GM18870 (cell line): ENCODE data around the gene ZNF292.
A peak's percentile ranks its signal among the peaks of the same experiment; 100 is the strongest.

Source experiments
- ATAC-seq: cut with Tn5 transposase; IDR thresholded peaks from one replicate; pipeline ENCODE4 v1.9.1; 2021; ENCODE audit warnings: moderate library complexity; ENCODE audit not compliant: unreplicated experiment

ZNF292 gene

DNA sequence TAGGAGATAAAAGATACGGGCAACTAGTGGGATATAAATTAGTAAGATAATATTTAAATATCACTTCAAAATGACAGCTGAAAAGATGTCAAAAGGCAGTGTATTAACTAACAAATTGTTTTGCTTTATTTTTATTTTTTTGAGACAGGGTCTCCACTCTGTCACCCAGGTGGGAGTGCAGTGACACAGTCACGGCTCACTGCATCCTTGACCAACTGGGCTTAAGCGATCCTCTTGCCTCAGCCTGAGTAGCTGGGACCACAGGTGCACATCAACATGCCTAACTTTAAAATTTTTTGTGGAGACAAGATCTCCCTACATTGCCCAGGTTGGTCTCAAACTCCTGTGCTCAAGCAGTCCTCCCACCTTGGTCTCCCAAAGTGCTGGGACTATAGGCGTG is 5.9 kb downstream of the ZNF292 start:
- ATAC-seq: no peak

DNA sequence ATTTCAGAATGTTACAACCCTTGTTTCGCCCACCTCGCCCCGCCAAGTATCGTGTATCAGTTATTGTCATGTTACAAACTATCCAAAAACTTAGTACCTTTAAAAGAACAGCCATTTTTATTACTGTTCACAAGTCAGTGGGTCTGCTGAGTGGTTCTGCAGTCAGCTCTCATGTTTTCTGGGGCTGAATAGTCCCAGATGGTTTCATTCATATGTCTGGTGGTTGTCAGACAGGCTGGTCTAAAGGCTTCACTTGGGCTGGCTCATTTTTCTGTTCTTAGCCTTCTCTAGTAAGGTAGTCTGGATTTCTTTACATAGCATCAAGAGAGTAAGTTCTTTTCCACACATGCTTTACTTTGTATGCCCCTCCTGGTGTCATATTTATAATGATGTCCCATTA is 8.6 kb downstream of the ZNF292 start:
- ATAC-seq: no peak

DNA sequence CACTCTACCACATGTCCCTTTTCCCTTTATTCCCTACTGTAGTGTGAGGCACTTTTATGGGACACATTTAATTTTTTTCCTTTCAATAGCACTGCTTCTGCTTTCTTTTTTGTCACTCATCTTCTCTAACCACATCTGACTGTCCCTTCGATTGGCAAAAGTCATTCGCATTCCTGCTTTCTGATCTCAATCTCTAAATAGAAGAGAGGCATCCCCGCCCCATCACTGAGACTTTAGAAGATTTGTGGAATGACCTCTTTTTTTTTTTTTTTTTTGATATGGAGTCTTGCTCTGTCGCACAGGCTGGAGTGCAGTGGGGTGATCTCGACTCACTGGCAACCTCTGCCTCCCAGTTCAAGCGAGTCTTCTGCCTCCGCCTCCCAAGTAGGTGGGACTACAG is 9.1 kb downstream of the ZNF292 start:
- no peak for ATAC-seq

DNA sequence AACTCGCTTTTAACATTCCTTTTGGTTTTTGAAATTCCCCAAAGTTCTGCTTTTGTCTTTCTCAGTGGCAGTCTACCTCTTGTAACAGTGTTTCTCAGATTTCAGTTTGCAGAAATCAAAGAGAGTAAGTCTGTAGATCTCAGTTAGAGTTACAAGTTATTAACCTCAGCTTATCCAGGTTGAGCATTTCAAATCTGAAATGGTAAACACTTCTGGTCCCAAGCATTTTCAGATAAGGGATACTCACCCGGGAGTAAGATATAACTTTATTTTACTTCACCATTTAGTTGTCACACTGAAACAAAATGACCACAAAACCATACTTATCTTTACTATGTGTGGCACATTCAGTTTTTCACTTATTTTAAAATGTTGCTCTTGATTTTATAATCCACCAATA is 9.8 kb downstream of the ZNF292 start:
- ATAC-seq: no peak

DNA sequence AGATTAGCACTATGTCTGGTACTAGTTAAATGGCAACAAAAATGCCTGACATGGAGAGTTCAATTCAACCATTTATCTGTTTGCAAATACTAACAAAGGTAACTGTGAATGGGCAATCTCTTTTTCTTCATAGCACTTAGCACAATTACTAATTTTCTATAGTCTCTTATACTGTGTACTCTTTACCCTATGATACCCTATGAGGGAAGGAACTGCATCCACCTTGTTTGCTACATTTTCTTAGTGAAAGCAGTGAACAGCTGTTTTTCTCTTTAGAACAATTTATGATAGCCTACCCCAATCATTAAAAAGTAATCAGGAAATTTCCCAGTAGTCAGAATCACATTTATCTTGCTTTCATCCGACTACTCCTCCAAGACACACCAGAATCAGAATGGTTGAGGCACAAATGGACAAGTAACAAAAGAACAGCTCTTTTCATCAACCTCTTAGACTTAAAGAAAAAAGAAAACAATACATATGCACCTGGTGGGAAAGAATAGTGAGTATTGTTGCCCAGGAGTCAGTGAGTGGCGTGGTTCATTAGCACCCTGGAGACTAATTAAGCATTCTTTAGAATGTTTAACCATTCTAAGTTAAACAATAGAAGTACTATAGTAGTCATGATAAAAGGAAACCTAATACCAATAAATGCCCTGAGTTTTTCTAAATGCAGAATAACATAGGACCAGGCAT is 16.7 kb downstream of the ZNF292 start:
- ATAC-seq: no peak

DNA sequence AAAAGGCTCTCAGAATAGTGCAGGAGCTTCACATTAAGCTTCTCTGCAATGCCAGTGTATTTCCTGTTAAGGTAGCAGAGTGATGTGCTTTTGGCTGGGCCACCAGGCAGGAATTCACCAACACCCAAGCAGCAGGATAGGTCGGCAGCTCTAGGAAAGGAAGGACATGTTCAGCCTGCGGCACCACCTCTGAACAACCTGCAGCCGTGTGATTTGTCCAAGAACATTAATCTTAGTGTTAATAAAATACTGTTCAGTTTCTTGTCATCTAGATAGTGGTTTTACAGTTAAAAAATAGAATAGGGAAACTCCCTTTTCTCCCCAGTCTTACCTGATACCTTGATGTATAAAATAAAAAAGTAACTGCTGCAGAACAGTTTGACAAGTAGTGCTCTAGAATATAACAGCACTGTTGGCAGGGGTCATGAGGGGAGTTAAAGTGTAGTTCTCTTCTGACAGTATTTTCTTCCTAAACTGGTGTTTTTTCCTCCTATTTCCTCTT is 18.8 kb downstream of the ZNF292 start:
- no peak for ATAC-seq

DNA sequence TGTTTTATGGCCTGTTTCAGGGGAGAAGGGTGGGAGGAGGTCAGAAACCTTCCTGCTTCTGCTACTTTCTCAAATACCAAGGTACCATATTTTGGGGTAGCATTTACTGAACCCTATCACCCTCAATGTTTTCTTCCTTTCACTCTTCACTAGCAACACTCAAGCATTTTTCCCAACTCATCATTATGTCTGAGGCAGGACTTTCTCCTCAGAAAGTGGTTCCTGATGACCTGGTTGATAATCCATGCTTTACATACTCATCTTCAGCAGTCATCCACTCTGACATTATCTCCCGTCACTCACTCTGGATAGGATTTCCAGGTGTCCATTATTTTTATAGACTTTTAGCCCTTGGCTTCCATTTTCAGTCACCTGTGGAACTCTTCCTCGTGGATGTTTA is 21.1 kb downstream of the ZNF292 start:
- ATAC-seq: no peak

DNA sequence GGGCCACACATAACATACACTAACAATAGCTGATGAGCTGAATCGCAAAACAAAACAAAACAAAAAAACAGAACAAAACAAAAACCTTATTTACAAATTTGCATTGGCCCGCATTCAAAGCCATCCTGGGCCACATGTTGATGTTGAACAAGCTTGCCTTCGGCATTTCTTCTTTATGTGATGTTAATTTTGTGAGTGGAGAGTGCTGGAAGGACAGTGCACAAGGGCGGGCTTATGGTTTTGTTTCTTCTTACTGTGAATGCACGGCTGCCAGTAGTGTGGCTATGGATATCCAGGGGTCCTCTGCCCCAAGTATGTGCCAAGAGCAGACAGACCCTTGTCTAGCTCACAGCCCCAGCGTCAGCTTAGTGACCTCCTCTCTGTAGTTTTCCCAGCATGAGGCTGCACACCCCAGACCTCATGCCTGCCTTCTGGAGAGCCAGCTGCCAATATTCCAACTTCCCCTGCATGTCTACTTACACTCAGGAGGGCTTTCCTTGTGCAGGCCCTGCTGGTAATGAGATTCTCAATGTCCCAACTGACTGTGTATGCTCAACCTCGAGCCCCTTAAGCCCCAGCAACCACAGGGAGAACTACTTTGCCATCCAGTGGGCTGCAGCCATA is 24.9 kb downstream of the ZNF292 start:
- ATAC-seq: no peak

DNA sequence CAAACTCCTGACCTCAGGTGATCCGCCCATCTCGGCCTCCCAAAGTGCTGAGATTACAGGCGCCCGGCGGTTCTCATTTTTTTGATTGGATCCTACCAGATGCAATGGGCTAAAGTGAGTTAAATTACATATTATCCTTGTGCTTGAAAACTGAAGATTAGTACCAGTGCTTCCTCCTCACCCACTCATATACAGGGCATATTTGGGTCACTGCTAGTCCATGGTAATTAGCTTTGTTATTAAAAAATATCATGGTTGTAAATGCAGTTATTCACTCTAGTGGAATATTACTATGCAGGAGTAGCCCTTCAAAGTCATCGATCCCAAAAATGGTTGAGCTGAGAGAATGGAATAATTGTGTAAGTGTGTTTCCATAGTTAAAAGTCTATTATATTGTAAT is 26.5 kb downstream of the ZNF292 start:
- peak; percentile 13 for ATAC-seq

DNA sequence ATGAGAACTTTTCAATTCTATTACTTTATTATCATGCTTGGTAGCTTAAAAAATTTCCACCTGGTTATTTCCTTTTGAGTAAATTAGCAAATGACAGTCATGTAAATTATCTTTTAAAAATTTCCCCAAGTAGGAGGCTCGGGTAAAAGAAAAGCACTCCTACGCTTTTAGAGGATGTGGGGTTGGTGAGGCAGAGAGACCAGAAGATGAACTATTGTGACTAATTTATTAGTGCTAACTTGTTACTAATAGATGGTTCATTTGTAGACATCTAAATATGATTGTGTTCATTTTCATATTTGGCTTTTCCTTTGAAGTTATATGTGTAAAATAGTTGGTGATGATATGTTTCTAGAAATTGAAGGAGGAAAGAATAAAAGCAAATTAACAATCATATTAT is 27.0 kb downstream of the ZNF292 start:
- ATAC-seq: peak; percentile 73

DNA sequence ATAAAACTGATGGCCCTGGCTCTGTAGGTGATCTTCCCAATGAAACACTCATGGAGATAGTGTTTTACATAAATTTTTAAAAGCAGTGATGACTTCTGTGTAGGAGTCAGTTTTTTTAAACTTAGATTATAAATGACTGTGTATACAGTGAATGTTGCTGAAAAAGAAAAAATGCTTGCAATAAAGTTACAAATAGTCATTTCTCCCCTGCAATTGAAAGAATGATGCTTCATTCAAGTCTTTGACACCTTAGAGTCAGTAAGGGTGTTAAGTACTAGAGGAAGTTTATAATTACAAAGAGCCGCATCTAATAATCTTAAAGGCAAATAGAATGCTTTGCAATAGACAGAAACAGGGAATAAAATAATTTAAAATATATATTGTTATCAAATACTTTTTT is 27.6 kb downstream of the ZNF292 start:
- ATAC-seq: no peak

DNA sequence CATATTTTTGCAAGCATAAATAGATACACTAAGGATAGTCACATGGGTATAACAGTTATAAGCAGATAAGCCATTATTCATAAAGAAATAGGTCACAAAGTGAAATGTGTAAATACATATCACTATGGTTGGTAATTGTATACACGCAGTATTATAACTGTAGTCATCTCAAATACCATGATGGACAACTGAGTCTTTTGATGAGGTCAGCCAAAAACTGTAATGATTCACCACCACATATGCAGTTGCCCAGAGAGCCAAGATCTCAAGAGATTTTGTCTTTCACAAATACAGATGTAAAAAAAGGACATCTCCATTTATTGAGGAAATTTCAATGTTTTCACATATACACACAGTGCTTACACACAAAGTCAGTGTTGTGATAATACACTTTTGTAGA is 28.3 kb downstream of the ZNF292 start:
- no peak for ATAC-seq

DNA sequence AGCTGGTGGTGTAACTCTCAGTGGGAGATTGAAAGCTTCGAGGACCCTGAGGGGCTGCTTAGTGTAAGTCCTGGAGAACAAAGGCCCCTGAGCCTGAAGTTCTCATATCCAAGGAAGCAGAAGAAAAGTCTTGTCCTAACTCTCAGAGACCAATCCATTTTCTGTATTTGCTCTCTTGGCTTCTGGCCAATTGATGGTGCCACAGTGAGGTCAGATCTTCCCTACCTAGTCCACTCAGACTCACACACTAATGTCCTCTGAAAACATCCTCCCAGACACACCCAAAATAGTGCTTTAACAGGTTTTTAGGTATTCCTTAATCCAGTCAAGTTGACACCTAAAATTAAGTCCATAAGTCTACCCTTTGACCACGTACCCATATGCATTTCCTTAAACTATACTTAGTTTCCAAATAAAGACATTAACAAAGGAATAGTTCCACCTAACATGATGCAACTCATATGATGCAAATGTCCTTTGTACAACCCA is 29.4 kb downstream of the ZNF292 start:
- ATAC-seq: no peak

DNA sequence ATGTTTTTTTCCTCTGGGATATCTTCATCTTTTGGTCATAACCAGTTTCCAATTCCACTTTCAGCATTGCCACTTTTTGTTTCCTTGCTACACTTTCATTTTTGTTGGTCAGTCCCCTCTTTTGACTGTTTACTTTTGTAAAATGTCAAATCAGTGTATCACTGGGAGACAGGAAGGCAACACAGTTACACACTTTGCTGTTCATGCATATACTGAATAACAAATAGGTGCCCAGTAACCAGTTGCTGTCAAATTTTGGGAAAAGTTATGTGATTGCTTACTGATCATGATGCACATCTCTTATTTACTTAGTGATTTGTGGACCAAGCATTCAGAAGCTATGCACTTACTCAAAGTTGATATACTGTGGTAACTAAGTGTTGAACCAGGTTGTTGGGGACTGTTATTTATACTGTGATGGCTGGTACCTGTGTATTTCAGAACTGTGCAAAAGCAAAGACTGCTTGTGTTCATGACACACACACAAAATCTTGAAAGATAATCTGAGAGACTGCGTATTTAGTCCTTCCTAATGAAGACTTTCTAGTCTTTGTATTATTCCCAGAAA is 41.0 kb downstream of the ZNF292 start:
- ATAC-seq: no peak

DNA sequence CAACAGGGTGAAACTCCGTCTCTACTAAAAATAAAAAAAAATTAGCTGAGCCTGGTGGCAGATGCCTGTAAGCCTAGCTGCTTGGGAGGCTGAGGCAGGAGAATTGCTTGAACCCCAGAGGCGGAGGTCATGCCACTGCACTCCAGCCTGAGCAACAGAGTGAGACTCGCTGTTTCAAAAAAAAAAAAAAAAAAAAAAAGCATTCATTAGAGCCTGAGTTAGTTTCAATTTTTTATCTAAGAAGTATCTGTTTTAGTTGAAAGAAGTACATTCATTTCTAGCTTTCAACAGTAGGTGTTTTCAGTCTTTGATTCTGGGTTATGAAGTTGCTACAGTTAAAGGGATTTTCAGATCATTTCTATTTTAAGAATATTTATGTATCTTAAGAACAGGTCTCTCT is 42.2 kb downstream of the ZNF292 start:
- peak; percentile 90 for ATAC-seq

DNA sequence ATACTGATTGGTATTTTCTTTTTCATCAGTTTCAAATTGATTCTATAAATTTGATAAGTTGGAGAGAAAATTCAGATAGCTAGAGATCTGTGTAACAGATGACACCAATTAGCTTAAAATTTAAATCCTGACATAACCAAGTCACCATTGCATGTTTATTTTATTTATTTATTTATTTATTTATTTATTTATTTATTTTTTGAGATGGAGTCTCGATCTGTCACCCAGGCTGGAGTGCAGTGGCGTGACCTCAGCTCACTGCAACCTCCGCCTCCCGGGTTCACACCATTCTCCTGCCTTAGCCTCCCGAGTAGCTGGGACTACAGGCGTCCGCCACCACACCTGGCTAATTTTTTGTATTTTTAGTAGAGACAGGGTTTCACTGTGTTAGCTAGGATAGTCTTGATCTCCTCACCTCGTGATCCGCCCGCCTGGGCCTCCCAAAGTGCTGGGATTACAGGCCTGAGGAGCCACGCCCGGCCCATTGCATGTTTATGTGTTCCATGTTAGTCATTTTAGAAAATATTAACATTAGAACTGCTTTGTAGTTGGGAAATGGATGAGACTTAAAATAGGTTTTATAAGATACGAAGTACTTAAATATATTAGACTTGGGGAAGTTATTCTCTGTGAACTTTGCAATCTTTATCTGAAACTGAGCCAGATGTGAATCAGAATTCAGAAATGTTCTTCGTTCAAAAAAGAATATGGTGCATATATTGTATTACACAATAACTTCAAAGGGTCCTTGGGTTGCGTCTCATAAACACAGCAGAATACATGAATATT is 42.9 kb downstream of the ZNF292 start:
- ATAC-seq: peak; percentile 2

DNA sequence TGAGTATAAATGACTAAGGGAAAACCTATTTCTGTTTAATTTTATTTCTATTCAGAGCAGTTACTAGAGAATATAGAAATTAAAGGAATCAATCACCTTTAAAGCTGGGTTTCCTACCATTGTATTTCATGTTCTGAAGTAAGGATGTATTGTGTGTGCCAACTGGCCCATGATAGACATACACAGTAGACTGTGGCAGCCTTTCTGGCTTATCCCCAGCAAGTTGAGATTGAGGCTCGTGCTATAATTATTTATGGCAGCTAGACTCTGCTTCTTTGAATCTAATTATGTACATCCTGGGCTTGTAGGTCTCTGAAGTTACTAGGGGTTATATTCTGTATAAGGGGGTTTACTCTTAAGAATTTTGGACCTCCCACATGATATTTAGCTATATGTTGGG is 44.4 kb downstream of the ZNF292 start:
- no peak for ATAC-seq

DNA sequence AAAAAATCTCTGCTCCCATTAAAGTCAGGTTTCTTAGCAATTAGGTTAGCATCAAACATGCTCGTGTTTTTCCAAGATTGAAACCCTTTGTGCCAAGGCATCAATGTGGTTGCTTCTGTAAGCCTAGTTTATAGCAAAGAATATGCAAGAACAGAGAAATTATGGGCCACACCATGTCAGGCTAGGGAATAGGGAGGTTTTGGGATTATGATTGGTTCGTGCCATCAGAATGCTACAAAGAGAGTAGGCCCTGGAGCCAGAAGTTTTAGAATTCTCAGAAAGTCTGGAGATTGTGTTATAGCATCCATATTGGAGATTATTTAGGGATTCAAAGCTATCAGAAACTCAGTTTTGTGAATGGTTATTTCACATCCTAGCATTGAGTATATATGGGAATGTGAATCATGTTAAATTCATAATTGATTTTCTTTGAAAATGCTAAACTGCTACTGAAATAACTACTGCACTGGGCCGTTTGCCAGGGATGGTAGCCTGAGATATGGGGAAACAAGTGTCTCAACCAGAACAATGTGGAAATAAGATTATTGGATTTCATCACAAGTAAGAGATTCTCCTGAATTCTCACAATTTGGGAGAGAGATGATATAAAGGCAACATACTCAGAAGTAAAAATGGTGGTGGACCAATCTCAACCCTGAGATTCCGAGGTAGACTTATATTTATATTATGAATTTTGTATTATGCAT is 45.3 kb downstream of the ZNF292 start:
- no peak for ATAC-seq

DNA sequence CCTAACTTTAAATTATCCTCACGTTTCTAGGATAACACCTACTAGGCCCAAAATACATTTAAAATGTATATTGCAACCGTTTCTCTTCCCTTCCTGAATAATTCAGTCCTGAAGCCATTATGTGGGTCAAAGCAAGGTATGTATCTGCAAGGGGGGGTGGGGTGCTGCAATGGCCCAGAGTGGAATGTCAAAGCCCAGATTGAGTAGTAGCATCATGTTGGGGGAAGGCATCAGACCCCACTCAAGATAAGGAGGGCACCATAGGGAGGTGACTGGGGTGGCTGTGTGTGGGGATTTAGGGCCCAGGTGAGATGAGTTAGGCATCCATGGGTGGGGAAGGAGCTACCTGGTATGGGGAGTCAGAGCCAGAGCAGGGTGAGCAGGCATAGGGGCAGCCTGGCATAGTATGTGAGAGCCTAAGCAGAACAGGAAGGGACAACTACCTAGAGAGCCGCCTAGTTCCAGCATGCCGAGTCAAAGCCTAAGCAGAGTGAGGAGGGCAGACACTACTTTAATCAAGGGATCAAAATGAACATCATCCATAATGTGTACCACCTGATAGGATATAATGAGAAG is 48.2 kb downstream of the ZNF292 start:
- no peak for ATAC-seq

DNA sequence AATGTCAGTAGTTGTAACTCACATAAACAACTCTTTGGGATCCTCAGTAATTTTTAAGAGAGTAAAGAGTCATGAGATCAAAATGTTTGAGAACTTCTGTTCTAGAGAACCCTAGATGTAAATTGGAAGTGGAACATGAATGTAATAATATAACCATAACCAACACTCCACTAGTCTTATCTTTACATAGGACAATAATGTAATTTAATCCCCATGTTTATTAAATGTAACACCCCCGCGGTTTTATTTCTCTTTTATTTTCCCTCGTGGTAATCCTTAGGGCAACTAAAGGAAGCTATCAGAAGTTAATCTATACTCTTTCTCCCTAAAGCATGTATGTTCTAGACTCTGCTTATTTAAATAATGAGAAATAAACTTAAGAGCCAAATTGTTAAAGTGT is 54.4 kb downstream of the ZNF292 start:
- no peak for ATAC-seq

DNA sequence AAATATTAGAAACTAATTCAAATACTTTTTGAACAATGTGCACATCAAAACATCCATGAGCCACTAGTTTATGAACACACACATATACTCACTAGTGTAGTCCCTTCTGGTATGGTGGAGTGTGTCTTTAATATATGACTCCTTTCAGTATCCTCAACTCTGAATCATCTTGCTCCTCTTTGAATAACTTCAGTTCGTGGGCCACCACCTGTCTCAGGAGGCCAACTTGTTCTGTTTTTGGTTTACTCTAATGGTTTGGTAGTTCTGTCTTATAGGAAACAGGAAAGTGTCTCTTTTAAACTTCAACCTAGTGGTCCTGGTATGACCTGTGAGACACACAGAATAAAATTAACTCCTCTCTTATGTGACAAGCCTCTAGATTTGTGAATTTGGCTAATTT is 55.6 kb downstream of the ZNF292 start:
- peak; percentile 99 for ATAC-seq
